DOHH2 (cell line): Measurements from ENCODE around the gene GUK1.

ENCODE experiments used
- EZH2phosphoT487 ChIP-seq: fragments of 200-600 bp; sonication (generic); IDR thresholded peaks from 2 replicates; pipeline ENCODE4 v1.6.1; 2017; ENCODE audit warnings: borderline replicate concordance, mild to moderate bottlenecking, antibody characterized with exemption, low read length, moderate library complexity, mixed read lengths
- TF ChIP-seq, protein P1 (sequence below): fragments of 200-600 bp; sonication (generic); IDR thresholded peaks from one replicate; pipeline ENCODE4 v1.5.1; 2014; ENCODE audit warnings: antibody characterized with exemption, mild to moderate bottlenecking, low read depth, low read length; ENCODE audit not compliant: poor library complexity, severe bottlenecking

DNA sequence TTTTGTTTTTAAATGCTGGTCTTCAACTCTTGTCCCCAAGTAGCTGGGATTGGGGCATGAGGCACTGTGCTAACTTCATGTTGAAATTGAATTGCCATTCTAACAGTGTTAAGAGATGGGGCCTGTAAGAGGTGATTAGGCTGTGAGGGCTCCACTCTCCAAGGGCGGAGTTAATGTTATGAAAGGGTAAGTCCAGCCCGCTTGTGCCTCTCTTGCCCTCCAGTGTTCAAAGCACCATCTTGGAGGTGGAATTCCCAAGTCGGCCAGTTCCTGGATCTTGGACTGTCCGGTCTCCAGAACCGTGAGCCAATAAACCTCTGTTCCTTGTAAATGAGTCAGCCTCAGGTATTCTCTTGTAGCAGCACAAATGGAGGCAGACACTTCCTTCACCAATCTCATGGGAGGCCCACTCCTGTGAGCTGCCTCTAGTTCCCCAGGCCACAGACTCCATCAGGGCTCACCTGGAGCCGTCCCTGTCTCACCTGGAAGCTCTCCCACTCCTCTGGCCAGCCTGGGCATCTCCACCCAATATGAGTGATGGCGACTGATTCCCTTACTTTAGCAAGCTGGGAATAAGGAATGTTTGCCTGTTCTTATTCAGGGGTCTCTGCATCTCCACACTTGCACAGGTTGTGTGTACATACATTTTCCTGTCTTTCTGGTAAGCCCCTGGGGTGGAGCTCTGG lies 41.0 kb downstream of the GUK1 start:
- TF ChIP-seq, protein P1, sequence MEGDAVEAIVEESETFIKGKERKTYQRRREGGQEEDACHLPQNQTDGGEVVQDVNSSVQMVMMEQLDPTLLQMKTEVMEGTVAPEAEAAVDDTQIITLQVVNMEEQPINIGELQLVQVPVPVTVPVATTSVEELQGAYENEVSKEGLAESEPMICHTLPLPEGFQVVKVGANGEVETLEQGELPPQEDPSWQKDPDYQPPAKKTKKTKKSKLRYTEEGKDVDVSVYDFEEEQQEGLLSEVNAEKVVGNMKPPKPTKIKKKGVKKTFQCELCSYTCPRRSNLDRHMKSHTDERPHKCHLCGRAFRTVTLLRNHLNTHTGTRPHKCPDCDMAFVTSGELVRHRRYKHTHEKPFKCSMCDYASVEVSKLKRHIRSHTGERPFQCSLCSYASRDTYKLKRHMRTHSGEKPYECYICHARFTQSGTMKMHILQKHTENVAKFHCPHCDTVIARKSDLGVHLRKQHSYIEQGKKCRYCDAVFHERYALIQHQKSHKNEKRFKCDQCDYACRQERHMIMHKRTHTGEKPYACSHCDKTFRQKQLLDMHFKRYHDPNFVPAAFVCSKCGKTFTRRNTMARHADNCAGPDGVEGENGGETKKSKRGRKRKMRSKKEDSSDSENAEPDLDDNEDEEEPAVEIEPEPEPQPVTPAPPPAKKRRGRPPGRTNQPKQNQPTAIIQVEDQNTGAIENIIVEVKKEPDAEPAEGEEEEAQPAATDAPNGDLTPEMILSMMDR = no peak
- TF ChIP-seq EZH2phosphoT487 = no peak
